HG02938 (cell line): ENCODE data around the gene GABBR2.
"Not testable (repeated sequence)": the region's sequence is repeated elsewhere in the genome, so short reads cannot be mapped to it uniquely, and the experiment has no call there.

Experiments used
- ATAC-seq: cut with Tn5 transposase; IDR thresholded peaks from one replicate; pipeline ENCODE4 v1.9.1; 2021; ENCODE audit warnings: mild to moderate bottlenecking, moderate library complexity; ENCODE audit not compliant: unreplicated experiment

GABBR2 gene

DNA sequence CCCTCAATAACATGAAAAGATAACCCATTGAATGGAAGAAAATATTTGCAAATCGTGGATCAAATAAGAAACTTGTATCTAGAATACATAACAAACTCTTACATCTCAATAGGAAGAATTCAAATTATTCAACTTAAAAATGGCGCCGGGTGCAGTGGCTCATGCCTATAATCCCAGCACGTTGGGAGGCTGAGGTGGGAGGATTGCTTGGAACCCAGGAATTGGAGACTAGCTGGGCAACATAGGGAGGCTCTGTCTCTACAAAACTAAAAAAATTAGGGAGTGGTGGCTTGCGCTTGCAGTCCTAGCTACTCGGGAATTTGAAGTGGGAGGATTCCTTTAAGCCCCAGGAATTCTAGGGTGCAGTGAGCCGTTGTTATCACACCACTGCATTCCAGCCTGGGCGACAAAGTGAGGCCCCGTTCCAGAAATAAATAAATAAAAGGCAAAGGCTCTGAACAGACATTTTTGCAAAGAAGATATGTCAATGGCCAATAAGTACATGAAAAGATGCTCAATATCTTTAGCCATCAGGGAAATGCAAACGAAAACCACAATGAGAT lies 431.7 kb downstream of the GABBR2 start:
- no peak for ATAC-seq

DNA sequence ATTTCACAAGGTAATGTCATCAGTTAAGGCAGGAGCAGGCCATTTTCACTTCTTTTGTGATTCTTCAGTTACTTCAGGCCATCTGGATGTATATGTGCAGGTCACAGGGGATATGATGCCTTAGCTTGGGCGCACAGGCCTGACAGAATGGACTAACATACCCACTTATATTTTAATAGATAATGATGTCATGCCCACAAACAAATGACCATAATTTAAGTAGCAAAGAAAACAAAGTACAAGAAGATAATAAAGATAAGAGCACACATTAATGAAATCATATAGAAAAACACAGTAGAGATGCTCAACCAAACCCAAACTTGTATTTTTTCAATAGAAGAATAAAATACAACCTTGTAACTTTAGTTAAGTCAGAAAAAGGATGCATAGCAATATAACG lies 433.6 kb downstream of the GABBR2 start:
- no peak for ATAC-seq

DNA sequence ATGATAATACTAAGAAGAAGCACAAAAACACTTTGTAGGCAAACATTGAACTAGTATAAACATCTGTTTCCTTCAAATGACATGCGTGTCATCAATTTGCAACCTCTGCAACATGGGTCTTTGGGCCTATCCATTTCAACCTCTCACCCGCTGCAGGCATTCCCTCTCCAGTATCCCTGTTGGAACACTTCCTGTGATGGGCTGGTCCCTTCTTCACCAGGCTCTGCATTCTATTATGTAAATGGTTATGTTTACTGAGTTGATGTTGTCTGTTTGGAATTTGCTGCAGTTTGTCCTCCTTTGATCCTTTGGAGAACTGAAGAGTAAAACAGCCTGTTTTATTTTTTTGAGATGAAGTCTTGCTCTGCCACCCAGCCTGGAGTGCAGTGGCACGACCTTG lies 436.7 kb downstream of the GABBR2 start:
- no peak for ATAC-seq

DNA sequence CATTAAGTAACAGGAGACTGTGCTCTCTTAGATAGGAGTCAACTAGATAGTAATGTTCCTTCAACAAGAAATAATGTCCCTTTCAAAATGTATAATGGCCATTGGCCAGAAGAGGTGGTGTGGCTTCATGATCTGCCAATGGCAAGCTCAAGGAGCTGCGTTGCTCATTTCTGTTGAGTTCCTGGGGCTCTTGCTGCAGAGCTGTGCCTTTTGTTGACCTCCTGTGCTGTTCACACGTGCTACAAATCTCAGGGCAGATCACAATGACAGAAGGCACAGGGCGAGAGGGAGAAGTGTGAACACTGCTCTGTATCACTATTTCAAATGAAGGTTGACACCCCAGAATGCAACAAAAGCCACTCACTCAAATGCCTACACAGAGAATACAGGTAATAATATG lies 437.3 kb downstream of the GABBR2 start:
- no peak for ATAC-seq

DNA sequence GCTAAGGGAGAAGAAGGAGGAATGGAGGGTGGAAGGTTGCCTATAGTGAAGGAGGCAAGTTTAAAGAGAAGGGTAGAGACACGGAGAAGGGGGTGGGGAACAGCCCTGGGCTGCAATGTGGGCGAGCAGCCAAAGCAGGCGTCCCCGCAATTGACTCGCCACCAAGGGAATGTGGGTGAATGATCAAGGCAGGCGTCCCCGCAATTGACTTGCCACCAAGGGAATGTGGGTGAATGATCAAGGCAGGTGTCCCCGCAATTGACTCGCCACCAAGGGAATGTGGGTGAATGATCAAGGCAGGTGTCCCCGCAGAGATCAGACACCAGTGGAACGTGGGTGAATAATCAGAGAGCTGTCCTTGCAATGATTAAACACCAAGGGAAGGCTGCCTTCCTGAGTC lies 438.5 kb downstream of the GABBR2 start:
- ATAC-seq: not testable (repeated sequence)

DNA sequence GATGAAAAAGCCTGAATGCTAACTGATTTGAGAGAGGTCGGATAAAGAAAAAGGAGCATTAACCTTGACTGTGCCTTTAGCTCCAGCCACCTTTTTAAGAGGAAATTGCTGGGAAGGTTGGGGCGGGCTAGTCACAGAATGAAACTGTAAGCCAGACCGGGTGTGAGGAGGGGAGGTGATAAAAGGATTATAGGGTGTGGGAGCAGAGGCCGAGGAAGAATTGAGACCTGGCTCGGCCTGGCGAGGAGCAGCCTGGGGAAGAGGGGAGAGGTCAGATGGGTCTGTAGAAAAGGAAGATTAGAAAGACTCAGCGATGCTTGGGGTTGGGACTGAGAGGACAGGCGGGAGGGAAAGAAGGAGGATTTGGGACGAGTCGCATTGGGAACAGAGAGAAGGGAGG lies 439.1 kb downstream of the GABBR2 start:
- ATAC-seq: not testable (repeated sequence)

DNA sequence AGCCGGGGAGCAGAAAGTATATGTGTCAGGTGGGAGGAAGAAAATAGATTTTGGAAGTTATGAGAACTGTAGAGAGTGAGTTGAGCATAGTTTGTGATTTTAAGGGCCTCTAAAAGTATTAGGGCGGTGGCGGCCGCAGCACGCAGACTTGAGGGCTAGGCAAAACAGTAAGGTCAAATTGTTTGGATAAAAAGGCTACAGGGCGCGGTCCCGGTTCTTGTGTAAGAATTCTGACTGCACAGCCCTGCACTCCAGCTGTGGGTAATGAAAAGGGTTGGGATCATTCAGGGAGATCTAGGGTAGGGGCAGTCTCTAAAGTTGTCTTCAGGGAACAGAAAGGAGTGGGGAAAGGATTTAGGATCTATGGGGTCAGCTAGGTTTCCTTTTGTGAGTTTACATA lies 441.2 kb downstream of the GABBR2 start:
- ATAC-seq: not testable (repeated sequence)

DNA sequence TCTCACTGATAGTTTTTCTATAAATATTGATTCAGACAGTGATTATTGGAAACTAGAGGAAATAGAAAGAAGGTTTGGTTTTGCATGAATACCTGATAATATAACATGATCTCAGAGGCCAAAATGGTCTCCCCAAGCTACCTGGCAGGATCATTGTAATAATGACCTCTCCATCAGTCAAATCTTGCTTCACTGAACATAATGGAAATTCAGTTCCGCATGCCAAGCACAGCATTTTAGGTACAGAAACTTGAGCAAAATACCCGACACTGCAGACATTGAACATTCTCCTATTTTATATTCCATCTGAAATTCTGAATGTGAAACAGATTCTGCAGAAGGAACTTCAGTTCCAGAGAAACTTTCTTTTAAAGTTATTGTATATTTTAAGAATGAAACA lies 444.2 kb downstream of the GABBR2 start:
- no peak for ATAC-seq

DNA sequence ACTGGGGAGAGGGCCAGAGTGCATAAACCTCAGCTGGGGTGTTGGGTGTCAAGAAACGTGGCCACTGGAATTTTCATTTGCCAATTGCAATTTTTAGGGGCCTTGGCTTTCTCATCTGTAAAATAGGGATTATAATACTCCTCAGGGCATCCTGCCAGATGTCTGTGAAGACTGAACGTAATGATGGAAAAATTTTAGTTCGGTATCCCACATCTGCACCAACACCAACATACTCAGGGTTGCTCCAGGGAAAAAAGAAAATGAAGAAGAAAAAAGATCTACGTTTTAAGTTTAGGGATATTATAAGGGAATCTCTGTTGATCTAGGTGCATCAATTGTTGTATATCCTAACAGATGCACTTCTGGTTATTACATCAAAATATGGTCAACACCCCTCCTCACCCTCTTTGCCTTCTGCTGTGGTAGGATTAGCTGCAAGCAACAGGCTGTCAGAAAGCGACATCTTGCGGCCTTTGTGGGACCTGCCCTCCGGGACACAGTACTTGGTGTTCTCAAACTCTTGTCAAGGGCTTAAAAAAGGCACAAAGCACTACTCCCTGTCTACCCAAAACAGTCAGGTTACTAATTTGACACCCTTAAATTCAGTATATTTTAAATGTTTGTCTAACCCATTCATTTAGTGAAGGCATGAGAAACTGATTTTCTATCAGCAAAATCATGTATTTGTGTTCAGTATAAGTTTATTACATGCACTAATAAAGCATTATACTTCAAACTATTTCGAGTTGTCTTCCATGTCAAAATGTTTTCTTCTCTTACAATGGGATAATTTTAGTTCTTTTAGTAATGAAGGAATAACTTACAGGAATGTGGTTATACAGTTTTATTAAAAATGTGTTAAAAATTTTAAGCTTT lies 445.0 kb downstream of the GABBR2 start:
- ATAC-seq: peak; percentile 98

DNA sequence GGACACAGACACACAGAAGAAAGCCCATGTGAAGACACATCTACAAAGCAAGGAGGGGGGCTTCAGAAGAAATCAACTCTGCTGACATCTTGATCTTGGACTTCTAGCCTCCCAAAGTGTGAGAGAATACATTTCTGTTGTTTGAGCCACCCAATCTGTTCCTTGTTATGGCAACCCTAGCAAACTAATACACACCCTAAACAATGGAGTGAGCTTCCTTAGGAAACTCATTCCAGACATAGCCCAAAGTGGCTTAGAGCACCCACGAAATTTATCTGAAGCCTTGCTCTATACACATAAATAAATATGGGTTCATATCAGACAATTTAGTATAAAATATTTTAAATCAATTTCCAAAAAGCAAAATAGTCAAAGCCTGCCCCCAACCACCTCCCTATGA lies 445.7 kb downstream of the GABBR2 start:
- no peak for ATAC-seq

DNA sequence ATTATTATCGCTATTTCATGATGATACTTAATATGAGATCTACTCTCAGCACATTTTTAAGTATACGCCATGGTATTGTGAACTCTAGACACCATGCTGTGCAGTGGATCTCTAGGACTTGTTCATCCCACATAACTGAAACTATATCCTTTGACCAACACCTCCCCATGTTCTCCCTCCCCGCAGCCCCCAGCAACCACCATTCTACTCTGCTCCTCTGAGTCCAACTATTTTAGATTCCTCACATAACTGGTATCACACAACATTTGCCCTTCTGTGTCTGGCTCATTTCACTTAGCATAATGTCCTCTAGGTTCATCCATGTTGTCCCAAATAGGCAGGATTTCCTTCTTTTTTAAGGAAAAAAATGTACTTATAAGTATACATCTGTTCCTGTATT lies 446.7 kb downstream of the GABBR2 start:
- no peak for ATAC-seq

DNA sequence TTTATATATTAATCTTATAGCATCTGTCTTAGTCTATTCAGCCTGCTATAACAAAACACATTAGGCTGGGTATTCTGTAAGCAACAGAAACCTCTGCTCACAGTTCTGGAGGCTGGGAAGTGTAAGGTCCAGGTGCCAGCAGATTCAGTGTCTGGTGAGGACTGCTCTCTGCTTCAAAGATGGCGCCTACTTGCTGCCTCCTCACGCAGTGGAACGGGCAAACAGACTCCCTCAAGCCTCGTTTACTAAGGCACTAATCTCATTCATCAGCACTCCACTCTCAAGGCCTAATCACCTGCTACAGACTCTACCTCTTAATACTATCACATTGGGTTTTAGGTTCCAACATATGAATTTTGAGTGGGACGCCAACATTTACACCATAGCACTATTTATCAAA lies 448.1 kb downstream of the GABBR2 start:
- no peak for ATAC-seq

DNA sequence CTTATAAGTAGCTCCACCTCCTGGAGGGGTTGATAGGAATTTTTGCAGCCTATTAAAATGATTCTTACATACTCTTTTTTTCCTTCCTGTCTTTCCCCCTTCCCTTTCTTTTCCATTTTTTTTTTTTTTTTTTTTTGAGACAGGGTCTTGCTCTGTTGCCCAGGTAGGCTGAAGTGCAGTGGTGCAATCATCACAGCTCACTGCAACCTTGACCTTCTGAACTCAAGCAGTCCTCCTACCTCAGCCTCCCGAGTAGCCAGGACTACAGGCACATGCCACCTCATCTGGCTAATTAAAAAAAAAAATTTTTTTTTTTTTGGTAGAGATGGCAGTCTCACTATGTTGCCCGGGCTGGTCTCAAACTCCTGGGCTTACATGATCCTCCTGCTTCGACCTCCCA lies 448.9 kb downstream of the GABBR2 start:
- no peak for ATAC-seq

DNA sequence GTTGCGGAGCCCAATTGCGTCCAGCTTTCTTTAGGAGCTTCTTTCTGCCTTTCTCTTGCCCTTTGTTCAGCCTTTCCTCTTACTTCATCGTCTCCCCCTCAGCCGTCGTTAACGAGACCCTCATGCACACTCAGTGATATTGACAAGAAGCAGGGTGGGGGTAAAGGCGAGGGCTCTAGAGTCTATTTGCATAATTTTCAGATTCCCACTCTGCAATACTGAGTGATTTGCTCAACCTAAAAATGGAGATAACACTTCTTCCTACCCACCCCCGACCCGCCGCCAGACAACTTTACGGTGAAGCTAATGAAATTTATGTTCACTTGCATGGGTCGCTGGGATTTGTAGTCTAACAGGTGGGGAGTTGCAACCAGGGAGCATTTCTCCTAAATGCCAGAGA lies 452.0 kb downstream of the GABBR2 start:
- no peak for ATAC-seq

DNA sequence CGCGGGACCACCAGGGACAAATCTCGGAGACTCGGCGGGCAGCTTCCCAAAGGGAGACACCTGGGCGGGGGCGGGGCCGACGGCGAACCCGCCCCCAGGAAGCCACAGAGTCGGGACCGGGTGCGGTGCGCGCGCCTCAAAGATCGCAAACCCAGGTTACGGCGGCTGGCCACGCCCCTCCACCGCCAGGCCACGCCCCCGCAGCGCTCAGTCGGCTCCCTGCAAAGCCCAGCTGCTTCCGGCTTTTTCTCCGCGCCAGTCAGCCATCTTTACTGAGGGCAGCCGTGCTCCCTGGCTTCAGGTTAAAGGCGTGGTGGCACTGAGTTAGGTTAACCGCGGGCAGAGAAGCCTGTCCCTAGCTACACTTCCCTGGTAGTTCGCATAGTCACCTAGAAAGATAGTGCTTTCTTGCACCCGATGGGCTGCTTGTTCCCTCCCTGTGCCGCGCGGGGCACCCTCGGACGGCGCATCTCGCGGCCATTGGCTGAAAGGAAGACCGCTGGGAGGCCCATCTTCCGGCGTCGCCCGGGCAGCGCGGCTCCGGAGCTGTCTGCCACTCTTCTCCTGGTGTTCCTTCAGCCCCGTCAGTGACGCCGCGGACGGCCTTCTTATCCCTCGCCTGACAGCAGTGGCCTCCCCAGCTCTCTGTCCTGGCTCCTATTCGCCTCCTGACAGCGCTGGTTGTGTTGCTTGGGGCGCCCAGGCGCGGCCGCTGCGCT lies 453.0 kb downstream of the GABBR2 start, which contains the start of gene TBC1D2:
Gene TBC1D2 (minus strand): TSS at position 72 of the 719 bp plus-strand sequence. CDS start 108 bp downstream, outside the sequence.
- ATAC-seq: peak; percentile 86

DNA sequence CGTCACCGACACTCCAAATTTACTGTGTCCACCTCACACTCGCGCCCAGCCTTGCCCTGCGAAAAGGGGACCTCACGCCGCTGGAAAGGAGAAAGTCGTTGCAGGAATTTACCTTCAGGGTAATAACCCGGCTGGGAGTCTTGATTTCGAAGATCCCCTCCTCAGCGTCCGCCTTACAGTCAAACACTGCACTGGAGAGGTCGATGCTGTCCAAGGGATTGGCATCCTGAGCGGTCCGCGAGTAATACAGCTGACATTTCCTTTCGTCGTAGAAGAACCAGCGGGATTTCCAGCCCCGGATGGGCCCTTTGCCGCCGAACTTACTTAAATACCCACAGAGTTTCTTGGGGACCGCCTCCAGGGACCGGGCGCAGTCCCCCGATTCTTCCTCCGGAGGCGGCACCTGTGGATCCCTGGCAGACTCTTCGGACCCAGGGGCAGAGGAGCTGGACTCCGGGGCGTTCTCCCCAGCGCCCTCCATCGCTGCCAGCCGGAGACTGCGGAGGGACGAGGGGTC lies 453.6 kb downstream of the GABBR2 start:
- peak; percentile 19 for ATAC-seq

DNA sequence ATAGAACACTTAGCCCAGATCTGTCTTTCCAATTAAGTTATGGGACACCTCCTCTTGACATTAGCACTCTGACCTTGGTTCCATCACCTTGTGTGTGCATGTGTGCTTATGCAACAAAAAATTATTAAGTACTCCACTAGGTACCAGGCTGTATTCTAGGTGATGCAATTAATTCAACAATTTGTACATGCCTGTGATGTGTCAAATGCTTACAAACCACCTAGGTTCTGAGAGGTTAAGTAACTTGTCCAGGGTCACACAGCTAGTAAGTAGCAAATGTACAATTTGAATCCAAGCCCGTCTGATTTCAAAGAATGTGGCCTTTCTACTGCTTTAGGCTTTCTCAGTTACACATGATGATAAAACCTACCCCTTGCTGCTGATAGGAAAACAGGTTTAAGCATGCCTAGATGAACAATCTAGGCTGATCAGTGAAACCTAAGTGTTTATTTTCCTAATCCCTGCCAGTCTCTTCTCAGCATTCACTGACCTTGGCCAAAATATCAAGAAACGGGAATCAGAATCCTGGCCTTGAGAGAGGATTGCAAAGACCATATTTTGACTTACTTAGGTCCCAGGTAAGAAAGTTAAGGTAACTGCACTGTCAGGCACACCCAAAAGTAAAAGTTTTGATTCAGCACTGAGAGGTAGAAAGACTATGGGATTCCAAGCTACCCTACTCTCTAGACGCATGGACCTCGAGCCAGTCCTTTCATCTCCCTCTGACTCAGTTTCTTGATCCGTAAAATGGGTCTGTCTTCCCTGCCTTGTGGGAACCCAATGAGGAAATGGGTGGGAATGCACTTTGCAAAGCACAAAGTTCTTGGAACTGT lies 454.3 kb downstream of the GABBR2 start:
- ATAC-seq: no peak

DNA sequence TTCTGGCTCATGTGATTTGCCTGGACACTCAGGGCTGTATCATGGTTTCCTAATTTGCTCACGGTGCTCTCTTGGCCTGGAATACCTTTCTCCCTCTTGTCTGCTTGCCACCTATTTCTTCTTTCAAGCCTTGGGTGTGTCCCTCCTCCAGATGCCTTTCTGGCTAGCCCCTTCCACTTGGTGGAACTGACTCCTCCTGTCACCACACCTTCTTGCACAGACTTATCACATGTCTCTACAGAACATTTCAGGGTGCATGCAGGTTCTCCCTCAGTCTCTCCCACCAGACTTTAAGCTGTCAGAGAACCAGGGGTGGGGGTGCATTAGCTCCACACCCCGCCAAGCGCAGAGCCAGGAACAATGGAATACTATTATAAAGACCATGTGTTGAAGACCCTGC lies 455.2 kb downstream of the GABBR2 start:
- ATAC-seq: no peak

DNA sequence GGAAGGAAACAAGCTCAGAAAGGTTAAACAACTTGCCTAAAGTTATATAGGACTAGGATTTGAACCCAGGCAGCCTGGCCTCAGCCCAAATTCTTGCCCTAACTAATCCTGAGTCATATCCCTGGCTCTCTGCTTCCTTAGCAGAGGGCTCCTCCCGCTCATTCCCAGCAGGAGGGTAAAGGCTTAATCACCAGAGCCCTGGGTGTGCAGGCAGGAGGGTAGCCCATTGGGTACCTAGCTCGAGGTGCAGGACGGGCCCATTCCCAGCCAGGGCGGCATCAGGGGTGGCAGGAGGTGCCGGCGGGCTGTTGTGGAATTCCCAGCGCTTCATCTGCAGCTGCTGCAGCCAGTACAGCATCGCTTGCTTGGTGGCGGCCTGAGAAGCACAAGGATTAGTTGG lies 457.2 kb downstream of the GABBR2 start:
- no peak for ATAC-seq

DNA sequence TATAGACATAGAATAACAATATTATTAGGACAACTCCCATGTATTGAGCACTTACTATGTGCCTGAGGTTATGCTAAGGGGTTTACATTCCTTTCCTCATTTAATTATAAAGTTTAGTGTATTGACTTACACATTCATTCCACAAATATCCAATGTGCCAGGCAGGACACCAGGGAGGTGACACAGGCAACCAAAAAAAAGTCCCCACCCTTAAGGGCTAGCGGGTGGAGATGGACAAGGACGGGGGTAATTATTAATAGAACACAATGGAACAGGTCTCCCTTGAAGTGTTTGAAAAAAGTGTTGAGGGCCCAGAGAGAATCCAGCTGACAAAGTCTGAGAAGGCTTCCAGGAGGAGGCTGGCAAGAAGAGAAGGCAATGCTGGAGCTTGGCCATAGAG lies 459.0 kb downstream of the GABBR2 start:
- ATAC-seq: no peak
